ENCODE results near the gene KIR3DL1. TPM values are rescaled to one million over a fixed set of nuclear protein-coding genes. Genes with fewer than 3 reads are reported as not detected.

The KIR3DL1 gene
- total RNA-seq, 1 donor from 2014 or later, result not detected

DNA sequence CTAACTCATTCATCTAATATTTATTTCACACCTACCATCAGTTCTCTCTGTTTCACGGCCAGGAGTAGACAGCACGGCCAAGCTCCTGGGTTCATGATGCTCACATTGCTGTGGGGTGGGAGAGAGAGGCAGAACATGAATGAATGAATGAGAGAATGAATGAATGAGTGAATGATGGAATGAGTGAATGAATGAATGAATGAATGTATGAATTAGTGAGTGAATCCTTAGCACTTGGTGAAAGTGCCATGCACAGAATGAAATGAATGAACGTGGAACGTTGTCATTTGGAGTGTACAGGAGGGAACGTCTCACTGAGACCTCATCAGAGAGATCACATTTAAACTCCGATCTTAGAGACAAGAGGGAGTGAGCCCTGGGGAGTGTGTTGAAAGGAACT lies 24.8 kb upstream of the KIR3DL1 start:
- Mint-ChIP-seq H3K9me3 (peaks cover 14% of the 10 kb centered on the region), H3K36me3 (no peaks in the 10 kb centered on the region)

DNA sequence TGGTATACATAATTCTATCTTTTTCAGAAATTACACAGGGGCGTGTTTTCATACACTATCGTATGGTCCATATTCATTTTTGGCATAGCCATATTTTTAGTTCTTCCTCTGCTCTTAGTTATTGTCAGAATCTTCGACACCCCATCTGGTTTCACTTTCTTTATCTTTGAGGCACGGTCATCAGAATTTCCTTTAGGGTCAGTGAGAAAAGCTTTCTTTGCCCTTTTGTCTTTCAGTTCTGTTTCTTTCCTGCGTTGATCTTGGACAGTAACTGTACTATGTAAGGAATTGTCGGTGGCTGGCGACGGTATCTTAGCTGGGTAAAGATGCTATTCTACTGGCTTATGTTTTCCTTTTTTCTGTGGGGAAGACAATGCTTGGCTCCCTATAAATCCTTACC lies 23.5 kb upstream of the KIR3DL1 start:
- TF ChIP-seq EZH2 (IDR thresholded peaks at IDR 0.05) (no peak), EZH2phosphoT487 (IDR thresholded peaks at IDR 0.05) (no peak), CTCF (IDR thresholded peaks at IDR 0.05) (no peak)
- Mint-ChIP-seq H3K4me3 (no peak overlapping the region), H3K4me1 (no peaks in the 10 kb centered on the region), H3K36me3 (no peaks in the 10 kb centered on the region), H3K9me3 (peaks cover 12% of the 10 kb centered on the region), H3K27me3 (ENCODE audit: insufficient read depth, low read depth) (no peaks in the 10 kb centered on the region), H3K27ac (no peak overlapping the region)
- Histone ChIP-seq H3K9ac (no peak overlapping the region), H3K9me3 (ENCODE audit: low read depth) (peaks cover 19% of the 10 kb centered on the region), H4K20me1 (ENCODE audit: low read depth) (no peaks in the 10 kb centered on the region), H3K27ac (no peak overlapping the region), H3K4me2 (no peak overlapping the region), H3K27me3 (no peaks in the 10 kb centered on the region), H3K4me1 (no peaks in the 10 kb centered on the region), H3K79me2 (ENCODE audit: low read depth) (no peaks in the 10 kb centered on the region), H2AFZ (replicated peaks) (no peak overlapping the region), H3K36me3 (no peaks in the 10 kb centered on the region), H3F3A (ENCODE audit: low read depth) (no peaks in the 10 kb centered on the region), H3K4me3 (no peak overlapping the region)
- DNase-seq (ENCODE audit: low spot score), result no peak

More for the DNA sequence above, 24.8 kb upstream of the KIR3DL1 start:
- Mint-ChIP-seq H3K4me1 (no peaks in the 10 kb centered on the region), H3K4me3 (no peak overlapping the region), H3K27me3 (ENCODE audit: insufficient read depth, low read depth) (no peaks in the 10 kb centered on the region), H3K27ac (no peak overlapping the region)
- Histone ChIP-seq H3K4me2 (no peak overlapping the region), H3K9me3 (ENCODE audit: low read depth) (peaks cover 15% of the 10 kb centered on the region), H3F3A (ENCODE audit: low read depth) (no peaks in the 10 kb centered on the region), H3K27ac (no peak overlapping the region), H3K36me3 (no peaks in the 10 kb centered on the region), H2AFZ (replicated peaks) (no peak overlapping the region), H3K79me2 (ENCODE audit: low read depth) (no peaks in the 10 kb centered on the region), H4K20me1 (ENCODE audit: low read depth) (no peaks in the 10 kb centered on the region), H3K4me3 (no peak overlapping the region), H3K27me3 (no peaks in the 10 kb centered on the region), H3K4me1 (no peaks in the 10 kb centered on the region), H3K9ac (no peak overlapping the region)
- TF ChIP-seq EZH2phosphoT487 (IDR thresholded peaks at IDR 0.05), result no peak
- no peak for TF ChIP-seq EZH2 (IDR thresholded peaks at IDR 0.05)
- no peak for TF ChIP-seq CTCF (IDR thresholded peaks at IDR 0.05)
- no peak for DNase-seq (ENCODE audit: low spot score)

- Histone ChIP-seq H3K79me2 (ENCODE audit: low read depth) (no peaks in the 10 kb centered on the region), H3K4me2 (no peak overlapping the region), H3K9me3 (ENCODE audit: low read depth) (peaks cover 37% of the 10 kb centered on the region), H4K20me1 (ENCODE audit: low read depth) (no peaks in the 10 kb centered on the region), H3F3A (ENCODE audit: low read depth) (no peaks in the 10 kb centered on the region), H2AFZ (replicated peaks) (no peak overlapping the region), H3K9ac (no peak overlapping the region), H3K4me3 (no peak overlapping the region), H3K27ac (no peak overlapping the region), H3K4me1 (no peaks in the 10 kb centered on the region), H3K36me3 (no peaks in the 10 kb centered on the region), H3K27me3 (no peaks in the 10 kb centered on the region)
- H3K27ac Mint-ChIP-seq, result no peak overlapping the region
- no peak for TF ChIP-seq EZH2 (IDR thresholded peaks at IDR 0.05)
- TF ChIP-seq EZH2phosphoT487 (IDR thresholded peaks at IDR 0.05), result no peak
- TF ChIP-seq CTCF (IDR thresholded peaks at IDR 0.05), result no peak
- H3K9me3 Mint-ChIP-seq, result peaks cover 6% of the 10 kb centered on the region
- H3K36me3 Mint-ChIP-seq, result no peaks in the 10 kb centered on the region
- no peak for DNase-seq (ENCODE audit: low spot score)
- H3K4me3 Mint-ChIP-seq, result no peak overlapping the region
- no peaks in the 10 kb centered on the region for H3K27me3 Mint-ChIP-seq (ENCODE audit: insufficient read depth, low read depth)
- no peaks in the 10 kb centered on the region for H3K4me1 Mint-ChIP-seq
Measured at GRCh38 chr19:54795758-54796157, 20.5 kb upstream of the KIR3DL1 start.
